Ovary (tissue), 3 donors: Measurements from ENCODE around the gene MYOF.

Experiments used
- CTCF ChIP-seq, 3 donors: fragments of 450-650 bp in 2 of 3; fragments of 200-600 bp in 1 of 3; IDR thresholded peaks; one replicate each; pipeline versions ENCODE4 v1.5.1 to v1.8.0; 2016 to 2022; ENCODE audit warnings: antibody characterized with exemption in 3 of 3, mild to moderate bottlenecking in 1 of 3
- EP300 ChIP-seq: sonication (generic); formaldehyde crosslinking; IDR thresholded peaks from one replicate; pipeline ENCODE4 v1.6.1; 2017; ENCODE audit warnings: antibody characterized with exemption
- POLR2A ChIP-seq: fragments of 450-650 bp; IDR thresholded peaks from one replicate; pipeline ENCODE4 v1.6.1; 2017; ENCODE audit warnings: antibody characterized with exemption, mild to moderate bottlenecking, moderate library complexity
- donor health status: DM: no; HTN: no; CAD: no.

GRCh38 chr10:93296151-93296550 is 186.0 kb downstream of the MYOF start:
- no peak for TF ChIP-seq CTCF (IDR thresholded peaks at IDR 0.05)
- no peak for TF ChIP-seq POLR2A
- no peak for TF ChIP-seq EP300
